HepG2 (cell line): ENCODE data around the gene C2orf81. TPM values are rescaled to one million over a fixed set of nuclear protein-coding genes. Genes with fewer than 3 reads are reported as not detected.

Experiments used
- ATF7-NPFF ChIP-seq: sonication (generic); formaldehyde crosslinking; IDR thresholded peaks from 2 replicates; pipeline ENCODE4 v1.8.1; 2023; ENCODE audit warnings: mild to moderate bottlenecking, low read depth, missing genetic modification reagents, moderate library complexity
- BRF2 ChIP-seq: sonication (generic); formaldehyde crosslinking; IDR thresholded peaks from 2 replicates; pipeline ENCODE4 v1.8.1; 2022; ENCODE audit warnings: mild to moderate bottlenecking, missing genetic modification reagents
- CBX1 ChIP-seq: IDR thresholded peaks from one replicate; pipeline ENCODE4 v1.6.1; 2016; ENCODE audit warnings: antibody characterized with exemption, low read depth
- CEBPG ChIP-seq: IDR thresholded peaks from 2 replicates; pipeline ENCODE4 v1.6.1; 2016
- GZF1 ChIP-seq: sonication (generic); formaldehyde crosslinking; IDR thresholded peaks from 2 replicates; pipeline ENCODE4 v1.5.1; 2020; ENCODE audit warnings: mild to moderate bottlenecking, missing genetic modification reagents
- HCFC1 ChIP-seq: fragments of 150-350 bp; IDR thresholded peaks from 2 replicates; pipeline ENCODE4 v1.6.1; 2014; ENCODE audit warnings: low read depth, low read length
- MAFF ChIP-seq: IDR thresholded peaks from 2 replicates; pipeline ENCODE4 v1.6.1; 2011; ENCODE audit warnings: low read depth, low read length, improper control_type of control experiment
- NFYB ChIP-seq: sonication (generic); formaldehyde crosslinking; IDR thresholded peaks from 2 replicates; pipeline ENCODE4 v1.4.0; 2020; ENCODE audit warnings: missing genetic modification reagents
- NR2C2 ChIP-seq: sonication (generic); formaldehyde crosslinking; IDR thresholded peaks from 2 replicates; pipeline ENCODE4 v1.4.0; 2020; ENCODE audit warnings: missing genetic modification reagents, mild to moderate bottlenecking, moderate library complexity, borderline replicate concordance
- REPIN1 ChIP-seq: sonication (generic); formaldehyde crosslinking; IDR thresholded peaks from 2 replicates; pipeline ENCODE4 v1.8.0; 2022; ENCODE audit warnings: missing genetic modification reagents, low read depth, mild to moderate bottlenecking, borderline replicate concordance
- SOX13 ChIP-seq, 3 experiments: fragments of 450-650 bp in 1 of 3; sonication (generic) in 1 of 3; formaldehyde crosslinking in 1 of 3; IDR thresholded peaks in 2 of 3; conservative IDR thresholded peaks in 1 of 3; 2 replicates each; pipeline versions ENCODE4 v1.5.0 to v1.6.1; 2016 to 2020; ENCODE audit warnings: antibody characterized with exemption in 1 of 3, mild to moderate bottlenecking in 1 of 3, missing compliant biosample characterization in 1 of 3, missing genetic modification reagents in 1 of 3, moderate library complexity in 1 of 3
- SOX5 ChIP-seq: IDR thresholded peaks from 2 replicates; pipeline ENCODE4 v1.6.1; 2016; ENCODE audit warnings: borderline replicate concordance
- THAP11 ChIP-seq: IDR thresholded peaks from 2 replicates; pipeline ENCODE4 v1.6.1; 2016; ENCODE audit warnings: missing biosample characterization, missing genetic modification reagents
- WIZ ChIP-seq: sonication (generic); formaldehyde crosslinking; IDR thresholded peaks from 2 replicates; pipeline ENCODE4 v1.5.1; 2020; ENCODE audit warnings: mild to moderate bottlenecking, missing genetic modification reagents
- ZBTB46 ChIP-seq: sonication (generic); formaldehyde crosslinking; IDR thresholded peaks from 2 replicates; pipeline ENCODE4 v1.4.0; 2020; ENCODE audit warnings: mild to moderate bottlenecking, missing genetic modification reagents, borderline replicate concordance
- ZMAT5 ChIP-seq: sonication (generic); formaldehyde crosslinking; IDR thresholded peaks from 2 replicates; pipeline ENCODE4 v1.5.0; 2020; ENCODE audit warnings: mild to moderate bottlenecking, low read depth, missing genetic modification reagents, borderline replicate concordance
- ZNF552 ChIP-seq: sonication (generic); formaldehyde crosslinking; IDR thresholded peaks from 2 replicates; pipeline ENCODE4 v1.9.0; 2022; ENCODE audit warnings: missing genetic modification reagents, mild to moderate bottlenecking, borderline replicate concordance
- ZNF75D ChIP-seq: sonication (generic); formaldehyde crosslinking; IDR thresholded peaks from 2 replicates; pipeline ENCODE4 v1.8.1; 2023; ENCODE audit warnings: missing genetic modification reagents, mild to moderate bottlenecking, borderline replicate concordance
- ZNF768 ChIP-seq: sonication (generic); formaldehyde crosslinking; IDR thresholded peaks from 2 replicates; pipeline ENCODE4 v1.4.0; 2020; ENCODE audit warnings: missing genetic modification reagents
- ZNF788 ChIP-seq: sonication (generic); formaldehyde crosslinking; IDR thresholded peaks from 2 replicates; pipeline ENCODE4 v1.5.0; 2020; ENCODE audit warnings: mild to moderate bottlenecking, missing genetic modification reagents, borderline replicate concordance
- ZSCAN31 ChIP-seq: sonication (generic); formaldehyde crosslinking; IDR thresholded peaks from 2 replicates; pipeline ENCODE4 v1.5.0; 2020; ENCODE audit warnings: low read depth, mild to moderate bottlenecking, missing genetic modification reagents
- polyA plus RNA-seq, 8 experiments: library from polyadenylated mRNA; depleted of rRNA in 3 of 8; stranded (reverse) in 7 of 8; unstranded in 1 of 8; fragments of >200 nt; fragmentation: Illumina TruSeq in 4 of 8; extraction: Trizol in 4 of 8; gene quantifications; 2 replicates each; pipeline versions ENCODE4 v1.2.1 to v1.2.3, GENCODE V29; 2011 to 2016; ENCODE audit warnings: low read depth in 4 of 8, missing spikeins in 1 of 8, mixed read lengths in 1 of 8; ENCODE audit not compliant: insufficient read depth in 1 of 8
- total RNA-seq, 5 experiments: library from RNA; depleted of rRNA; stranded (reverse); fragments of >200 nt; fragmentation: Illumina TruSeq; extraction: Trizol; gene quantifications; 2 replicates each; pipeline ENCODE4 v1.2.3, GENCODE V29; 2016; ENCODE audit warnings: low read depth in 1 of 5
- TF ChIP-seq, protein P1 (sequence below): sonication (generic); formaldehyde crosslinking; IDR thresholded peaks from 2 replicates; pipeline ENCODE4 v1.4.0; 2020; ENCODE audit warnings: missing genetic modification reagents
- TF ChIP-seq, protein P2 (sequence below): sonication (generic); formaldehyde crosslinking; IDR thresholded peaks from 2 replicates; pipeline ENCODE4 v1.5.1; 2020; ENCODE audit warnings: missing genetic modification reagents, mild to moderate bottlenecking, borderline replicate concordance

Gene C2orf81
- total and polyA plus RNA-seq, 2 of the 13 experiments (the other 11 are each of a cell fraction or from before 2014, with no cell fraction given): 0.15 to 0.17 TPM

- TF ChIP-seq ZBTB46 (CRISPR knock-in tag) (no peak), ZNF788 (no peak), GZF1 (no peak), SOX13 (IDR thresholded peaks at IDR 0.05) (no peak), SOX13 (CRISPR knock-in tag; conservative IDR thresholded peaks at IDR 0.05 in 1 of 2, IDR thresholded peaks at IDR 0.05 in 1 of 2) (no peak), ZNF768 (CRISPR knock-in tag) (no peak), ZNF552 (no peak), MAFF (no peak), WIZ (CRISPR knock-in tag) (no peak), THAP11 (CRISPR knock-in tag) (no peak), CEBPG (CRISPR knock-in tag) (0 out of 2 replicates have a peak, but pooled peaks have one; percentile 9), ZMAT5 (CRISPR knock-in tag) (no peak), ATF7-NPFF (CRISPR knock-in tag) (no peak), BRF2 (CRISPR knock-in tag) (no peak), NR2C2 (0 out of 2 replicates have a peak, but pooled peaks have one; percentile 24), REPIN1 (no peak), ZSCAN31 (CRISPR knock-in tag) (no peak), ZNF75D (CRISPR knock-in tag) (no peak), CBX1 (no peak), NFYB (no peak), SOX5 (CRISPR knock-in tag) (no peak), HCFC1 (no peak)
- TF ChIP-seq, protein P1, sequence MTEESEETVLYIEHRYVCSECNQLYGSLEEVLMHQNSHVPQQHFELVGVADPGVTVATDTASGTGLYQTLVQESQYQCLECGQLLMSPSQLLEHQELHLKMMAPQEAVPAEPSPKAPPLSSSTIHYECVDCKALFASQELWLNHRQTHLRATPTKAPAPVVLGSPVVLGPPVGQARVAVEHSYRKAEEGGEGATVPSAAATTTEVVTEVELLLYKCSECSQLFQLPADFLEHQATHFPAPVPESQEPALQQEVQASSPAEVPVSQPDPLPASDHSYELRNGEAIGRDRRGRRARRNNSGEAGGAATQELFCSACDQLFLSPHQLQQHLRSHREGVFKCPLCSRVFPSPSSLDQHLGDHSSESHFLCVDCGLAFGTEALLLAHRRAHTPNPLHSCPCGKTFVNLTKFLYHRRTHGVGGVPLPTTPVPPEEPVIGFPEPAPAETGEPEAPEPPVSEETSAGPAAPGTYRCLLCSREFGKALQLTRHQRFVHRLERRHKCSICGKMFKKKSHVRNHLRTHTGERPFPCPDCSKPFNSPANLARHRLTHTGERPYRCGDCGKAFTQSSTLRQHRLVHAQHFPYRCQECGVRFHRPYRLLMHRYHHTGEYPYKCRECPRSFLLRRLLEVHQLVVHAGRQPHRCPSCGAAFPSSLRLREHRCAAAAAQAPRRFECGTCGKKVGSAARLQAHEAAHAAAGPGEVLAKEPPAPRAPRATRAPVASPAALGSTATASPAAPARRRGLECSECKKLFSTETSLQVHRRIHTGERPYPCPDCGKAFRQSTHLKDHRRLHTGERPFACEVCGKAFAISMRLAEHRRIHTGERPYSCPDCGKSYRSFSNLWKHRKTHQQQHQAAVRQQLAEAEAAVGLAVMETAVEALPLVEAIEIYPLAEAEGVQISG (CRISPR knock-in tag): peak; percentile 49; the same call in 1 of the 2 replicates
- TF ChIP-seq, protein P2, sequence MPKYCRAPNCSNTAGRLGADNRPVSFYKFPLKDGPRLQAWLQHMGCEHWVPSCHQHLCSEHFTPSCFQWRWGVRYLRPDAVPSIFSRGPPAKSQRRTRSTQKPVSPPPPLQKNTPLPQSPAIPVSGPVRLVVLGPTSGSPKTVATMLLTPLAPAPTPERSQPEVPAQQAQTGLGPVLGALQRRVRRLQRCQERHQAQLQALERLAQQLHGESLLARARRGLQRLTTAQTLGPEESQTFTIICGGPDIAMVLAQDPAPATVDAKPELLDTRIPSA (CRISPR knock-in tag): no peak
These were observed 40.0 kb upstream of the C2orf81 start (continued) for GRCh38 chr2:74461187-74462053.
